DOHH2 (cell line): ENCODE data around the gene SLC9C2.

Source experiments
- EZH2phosphoT487 ChIP-seq: fragments of 200-600 bp; sonication (generic); IDR thresholded peaks from 2 replicates; pipeline ENCODE4 v1.6.1; 2017; ENCODE audit warnings: borderline replicate concordance, mild to moderate bottlenecking, antibody characterized with exemption, low read length, moderate library complexity, mixed read lengths
- TF ChIP-seq, protein P1 (sequence below): fragments of 200-600 bp; sonication (generic); IDR thresholded peaks from one replicate; pipeline ENCODE4 v1.5.1; 2014; ENCODE audit warnings: antibody characterized with exemption, mild to moderate bottlenecking, low read depth, low read length; ENCODE audit not compliant: poor library complexity, severe bottlenecking

DNA sequence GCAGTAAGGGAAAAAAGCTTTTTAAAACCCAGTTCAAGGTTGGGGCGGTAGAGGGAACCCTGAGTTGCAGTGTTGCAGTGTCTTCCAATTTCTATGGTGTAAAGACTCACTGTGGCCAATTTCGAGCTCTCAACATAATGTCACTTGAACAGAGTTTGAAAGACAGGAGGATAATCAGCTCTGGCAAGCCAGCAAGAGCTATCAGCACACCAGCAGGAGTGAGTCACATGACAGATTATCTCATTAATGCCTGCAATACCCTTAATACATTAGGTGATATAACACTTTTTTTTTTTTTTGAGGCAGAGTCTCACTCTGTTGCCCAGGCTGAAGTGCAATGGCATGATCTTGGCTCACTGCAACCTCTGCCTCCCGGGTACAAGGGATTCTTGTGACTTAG lies 22.8 kb downstream of the SLC9C2 start:
- TF ChIP-seq, protein P1, sequence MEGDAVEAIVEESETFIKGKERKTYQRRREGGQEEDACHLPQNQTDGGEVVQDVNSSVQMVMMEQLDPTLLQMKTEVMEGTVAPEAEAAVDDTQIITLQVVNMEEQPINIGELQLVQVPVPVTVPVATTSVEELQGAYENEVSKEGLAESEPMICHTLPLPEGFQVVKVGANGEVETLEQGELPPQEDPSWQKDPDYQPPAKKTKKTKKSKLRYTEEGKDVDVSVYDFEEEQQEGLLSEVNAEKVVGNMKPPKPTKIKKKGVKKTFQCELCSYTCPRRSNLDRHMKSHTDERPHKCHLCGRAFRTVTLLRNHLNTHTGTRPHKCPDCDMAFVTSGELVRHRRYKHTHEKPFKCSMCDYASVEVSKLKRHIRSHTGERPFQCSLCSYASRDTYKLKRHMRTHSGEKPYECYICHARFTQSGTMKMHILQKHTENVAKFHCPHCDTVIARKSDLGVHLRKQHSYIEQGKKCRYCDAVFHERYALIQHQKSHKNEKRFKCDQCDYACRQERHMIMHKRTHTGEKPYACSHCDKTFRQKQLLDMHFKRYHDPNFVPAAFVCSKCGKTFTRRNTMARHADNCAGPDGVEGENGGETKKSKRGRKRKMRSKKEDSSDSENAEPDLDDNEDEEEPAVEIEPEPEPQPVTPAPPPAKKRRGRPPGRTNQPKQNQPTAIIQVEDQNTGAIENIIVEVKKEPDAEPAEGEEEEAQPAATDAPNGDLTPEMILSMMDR, result no peak
- no peak for TF ChIP-seq EZH2phosphoT487
